ENCODE results near the gene SSBP3. TPM values are rescaled to one million over a fixed set of nuclear protein-coding genes. Genes with fewer than 3 reads are reported as not detected.

The SSBP3 gene
- total RNA-seq, 4 donors from 2014 or later = 32.0 to 70.2 (median 60.3) TPM

- H3K36me3 ChIP-seq = no peaks in the 10 kb centered on the region
- peaks cover 0 to 58% (median 8%) of the 10 kb centered on the region in 4 donors for H3K4me1 ChIP-seq
- TF ChIP-seq EP300 (IDR thresholded peaks at IDR 0.05) (no peak), POLR2A (IDR thresholded peaks at IDR 0.05) (no peak)
- TF ChIP-seq, protein P1, sequence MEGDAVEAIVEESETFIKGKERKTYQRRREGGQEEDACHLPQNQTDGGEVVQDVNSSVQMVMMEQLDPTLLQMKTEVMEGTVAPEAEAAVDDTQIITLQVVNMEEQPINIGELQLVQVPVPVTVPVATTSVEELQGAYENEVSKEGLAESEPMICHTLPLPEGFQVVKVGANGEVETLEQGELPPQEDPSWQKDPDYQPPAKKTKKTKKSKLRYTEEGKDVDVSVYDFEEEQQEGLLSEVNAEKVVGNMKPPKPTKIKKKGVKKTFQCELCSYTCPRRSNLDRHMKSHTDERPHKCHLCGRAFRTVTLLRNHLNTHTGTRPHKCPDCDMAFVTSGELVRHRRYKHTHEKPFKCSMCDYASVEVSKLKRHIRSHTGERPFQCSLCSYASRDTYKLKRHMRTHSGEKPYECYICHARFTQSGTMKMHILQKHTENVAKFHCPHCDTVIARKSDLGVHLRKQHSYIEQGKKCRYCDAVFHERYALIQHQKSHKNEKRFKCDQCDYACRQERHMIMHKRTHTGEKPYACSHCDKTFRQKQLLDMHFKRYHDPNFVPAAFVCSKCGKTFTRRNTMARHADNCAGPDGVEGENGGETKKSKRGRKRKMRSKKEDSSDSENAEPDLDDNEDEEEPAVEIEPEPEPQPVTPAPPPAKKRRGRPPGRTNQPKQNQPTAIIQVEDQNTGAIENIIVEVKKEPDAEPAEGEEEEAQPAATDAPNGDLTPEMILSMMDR (IDR thresholded peaks at IDR 0.05) = no peak
- WGBS, 2 donors = 79 to 80% methylated on average over 17 of the region's 17 CpGs
- no peak for DNase-seq (ENCODE audit: low spot score in 2 of 2)
- H3K4me3 ChIP-seq = no peak overlapping the region
- H3K27me3 ChIP-seq = no peaks in the 10 kb centered on the region
- H3K9me3 ChIP-seq = no peaks in the 10 kb centered on the region
- no peak overlapping the region for H3K27ac ChIP-seq
Measured at GRCh38 chr1:54371038-54371941, 34.9 kb downstream of the SSBP3 start.

DNA sequence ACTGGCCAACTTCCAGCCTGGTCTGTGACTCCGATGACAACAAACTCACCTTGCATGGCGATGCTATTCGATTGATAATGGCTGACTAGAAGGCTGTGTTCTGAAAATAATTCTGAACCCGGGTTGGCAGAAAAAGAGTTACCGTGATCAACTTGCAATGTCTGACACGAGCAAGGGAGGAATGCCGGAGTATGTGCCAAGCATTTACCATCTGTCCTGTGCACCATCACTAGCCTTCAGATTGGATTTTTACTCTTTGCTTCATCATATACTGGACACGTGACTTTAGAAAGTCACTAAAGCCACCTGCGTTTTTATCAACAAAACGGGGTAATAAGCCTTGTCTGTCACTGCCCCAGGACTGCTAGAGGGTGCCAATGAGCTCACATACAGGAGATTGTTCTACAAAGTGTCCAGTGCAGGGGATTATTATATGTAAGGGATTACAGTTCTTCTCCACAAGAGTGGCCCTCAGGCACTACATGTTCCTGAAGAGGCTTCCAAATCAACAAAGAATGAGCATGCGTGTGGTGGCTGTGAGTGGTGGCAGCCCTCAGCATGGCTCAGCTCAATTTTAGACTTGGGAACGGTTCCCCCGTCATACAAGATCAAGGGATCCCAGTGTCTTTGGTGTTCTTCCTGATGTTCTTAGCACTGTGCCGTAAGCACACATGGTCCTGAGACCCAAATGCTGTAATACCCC is 35.8 kb downstream of the SSBP3 start:
- WGBS, 2 donors = 81 to 84% methylated on average over 14 of the region's 14 CpGs
- no peak overlapping the region for H3K27ac ChIP-seq
- H3K4me3 ChIP-seq = no peak overlapping the region
- DNase-seq (ENCODE audit: low spot score in 2 of 2) = no peak
- TF ChIP-seq POLR2A (IDR thresholded peaks at IDR 0.05) (no peak), EP300 (IDR thresholded peaks at IDR 0.05) (no peak)
- TF ChIP-seq, protein P1 (IDR thresholded peaks at IDR 0.05) = no peak
- H3K4me1 ChIP-seq = peaks cover 0 to 58% (median 4%) of the 10 kb centered on the region in 4 donors
- H3K27me3 ChIP-seq = no peaks in the 10 kb centered on the region
- H3K36me3 ChIP-seq = no peaks in the 10 kb centered on the region
- H3K9me3 ChIP-seq = no peaks in the 10 kb centered on the region

- TF ChIP-seq, protein P1 (IDR thresholded peaks at IDR 0.05) = no peak
- TF ChIP-seq POLR2A (IDR thresholded peaks at IDR 0.05) = no peak
- TF ChIP-seq EP300 (IDR thresholded peaks at IDR 0.05) = no peak
- WGBS, 2 donors = 83 to 94% methylated on average over 2 of the region's 2 CpGs
- DNase-seq (ENCODE audit: low spot score in 2 of 2) = no peak
- H3K27me3 ChIP-seq = no peaks in the 10 kb centered on the region
- H3K4me1 ChIP-seq = peaks cover 0 to 58% (median 6%) of the 10 kb centered on the region in 4 donors
- no peak overlapping the region for H3K27ac ChIP-seq
- H3K36me3 ChIP-seq = no peaks in the 10 kb centered on the region
- H3K4me3 ChIP-seq = no peak overlapping the region
- H3K9me3 ChIP-seq = no peaks in the 10 kb centered on the region
Measured at GRCh38 chr1:54367613-54368012, 38.6 kb downstream of the SSBP3 start.

GRCh38 chr1:54365847-54366246 is 40.3 kb downstream of the SSBP3 start:
- DNase-seq (ENCODE audit: low spot score in 2 of 2) = no peak
- H3K27me3 ChIP-seq = no peaks in the 10 kb centered on the region
- no peak overlapping the region for H3K27ac ChIP-seq
- H3K4me1 ChIP-seq = peaks cover 0 to 53% (median 6%) of the 10 kb centered on the region in 4 donors
- 66 to 67% methylated on average over 3 of the region's 3 CpGs for WGBS, 2 donors
- H3K4me3 ChIP-seq = no peak overlapping the region
- H3K36me3 ChIP-seq = no peaks in the 10 kb centered on the region
- H3K9me3 ChIP-seq = no peaks in the 10 kb centered on the region
- TF ChIP-seq EP300 (IDR thresholded peaks at IDR 0.05) = no peak
- no peak for TF ChIP-seq POLR2A (IDR thresholded peaks at IDR 0.05)
- TF ChIP-seq, protein P1 (IDR thresholded peaks at IDR 0.05) = no peak

- TF ChIP-seq EP300 (IDR thresholded peaks at IDR 0.05) (no peak), POLR2A (IDR thresholded peaks at IDR 0.05) (no peak)
- TF ChIP-seq, protein P1 (IDR thresholded peaks at IDR 0.05) = no peak
- WGBS, 2 donors = 78 to 83% methylated on average over 7 of the region's 7 CpGs
- no peaks in the 10 kb centered on the region for H3K9me3 ChIP-seq
- peaks cover 0 to 52% (median 6%) of the 10 kb centered on the region in 4 donors for H3K4me1 ChIP-seq
- H3K36me3 ChIP-seq = no peaks in the 10 kb centered on the region
- no peak for DNase-seq (ENCODE audit: low spot score in 2 of 2)
- H3K27ac ChIP-seq = no peak overlapping the region
- no peaks in the 10 kb centered on the region for H3K27me3 ChIP-seq
- H3K4me3 ChIP-seq = no peak overlapping the region
Measured at GRCh38 chr1:54365398-54365797, 40.8 kb downstream of the SSBP3 start.

Measured in tibial nerve (tissue), 4 donors.